ENCODE measurements around the gene NUMA1. TPM values are rescaled to one million over a fixed set of nuclear protein-coding genes. Genes with fewer than 3 reads are reported as not detected.

The NUMA1 gene
- total RNA-seq, 1 donor from 2014 or later = 289 TPM

- DNase-seq (ENCODE audit: low spot score in 2 of 2) = no peak
- Histone ChIP-seq H3K27ac (peak overlapping the region in 1 of 2 donors; percentile 5), H3K4me3 (no peak overlapping the region), H3K27me3 (no peaks in the 10 kb centered on the region), H3K4me1 (peaks cover 10 to 18% of the 10 kb centered on the region in 2 donors), H3K36me3 (peaks cover 27 to 32% of the 10 kb centered on the region in 2 donors), H3K9me3 (no peaks in the 10 kb centered on the region)
- intact Hi-C loops (cut with DNase I) = loop anchor here (5.0 kb wide), 1 partner anchor 137 kb away; no protein-coding TSS in a partner anchor
- no peak for TF ChIP-seq CTCF (IDR thresholded peaks at IDR 0.05)
Observed at GRCh38 chr11:72100009-72100408, 19.7 kb upstream of the NUMA1 start.

DNA sequence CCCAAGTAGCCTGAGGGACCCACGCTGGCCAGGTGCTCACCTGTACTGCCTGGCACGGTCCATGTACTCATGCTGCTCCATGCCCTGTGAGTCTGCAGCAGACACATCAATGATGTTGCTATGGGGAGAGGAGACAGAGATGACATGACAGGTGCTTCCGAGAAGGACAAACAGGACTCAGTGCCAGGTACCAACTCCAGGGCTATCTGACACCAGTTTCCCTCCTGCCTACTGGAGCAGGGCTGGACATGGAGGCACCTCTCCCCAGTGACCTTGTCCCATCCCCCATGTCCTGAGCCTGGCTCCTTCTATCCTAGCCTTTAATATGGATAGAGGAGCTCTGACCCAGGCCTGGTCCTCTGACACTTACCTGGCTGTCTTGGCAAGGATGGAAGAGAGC lies 18.4 kb upstream of the NUMA1 start:
- no peak overlapping the region for H3K4me3 ChIP-seq
- H3K27ac ChIP-seq = no peak overlapping the region

GRCh38 chr11:72091292-72091691 lies 10.9 kb upstream of the NUMA1 start:
- Histone ChIP-seq H3K27ac (no peak overlapping the region), H3K36me3 (peaks cover 0 to 33% of the 10 kb centered on the region in 2 donors), H3K4me1 (peaks cover 0 to 6% of the 10 kb centered on the region in 2 donors), H3K9me3 (no peaks in the 10 kb centered on the region), H3K27me3 (no peaks in the 10 kb centered on the region), H3K4me3 (no peak overlapping the region)
- TF ChIP-seq CTCF (IDR thresholded peaks at IDR 0.05) = peak; percentile 77 to 89 (median 87)
- intact Hi-C loops (cut with DNase I) = loop anchor here (1.0 to 2.0 kb wide), 2 partner anchors 66 to 114 kb away; no protein-coding TSS in a partner anchor
- peak; percentile 49 to 81 for DNase-seq (ENCODE audit: low spot score in 2 of 2)

More for the DNA sequence above, 18.4 kb upstream of the NUMA1 start:
- Histone ChIP-seq H3K36me3 (peaks cover 27 to 41% of the 10 kb centered on the region in 2 donors), H3K4me1 (peaks cover 10 to 16% of the 10 kb centered on the region in 2 donors), H3K9me3 (no peaks in the 10 kb centered on the region), H3K27me3 (no peaks in the 10 kb centered on the region)
- no peak for TF ChIP-seq CTCF (IDR thresholded peaks at IDR 0.05)
- DNase-seq (ENCODE audit: low spot score in 2 of 2) = no peak
- intact Hi-C loops (cut with DNase I) = no loop called here

- no peak for DNase-seq (ENCODE audit: low spot score in 2 of 2)
- intact Hi-C loops (cut with DNase I) = no loop called here
- no peak overlapping the region for H3K27ac ChIP-seq
- H3K36me3 ChIP-seq = peaks cover 0 to 16% of the 10 kb centered on the region in 2 donors
- no peaks in the 10 kb centered on the region for H3K27me3 ChIP-seq
- H3K4me3 ChIP-seq = no peak overlapping the region
- peaks cover 0 to 6% of the 10 kb centered on the region in 2 donors for H3K4me1 ChIP-seq
- TF ChIP-seq CTCF (IDR thresholded peaks at IDR 0.05) = no peak
- H3K9me3 ChIP-seq = no peaks in the 10 kb centered on the region
Observed at GRCh38 chr11:72088076-72088808, 7.9 kb upstream of the NUMA1 start.

- no peak overlapping the region for H3K4me3 ChIP-seq
- DNase-seq (ENCODE audit: low spot score in 2 of 2) = no peak
- no peak for TF ChIP-seq CTCF (IDR thresholded peaks at IDR 0.05)
- peaks cover 5 to 7% of the 10 kb centered on the region in 2 donors for H3K4me1 ChIP-seq
- intact Hi-C loops (cut with DNase I) = no loop called here
- H3K9me3 ChIP-seq = no peaks in the 10 kb centered on the region
- no peaks in the 10 kb centered on the region for H3K27me3 ChIP-seq
- no peak overlapping the region for H3K27ac ChIP-seq
- H3K36me3 ChIP-seq = peaks cover 0 to 12% of the 10 kb centered on the region in 2 donors
Observed at GRCh38 chr11:72085621-72086351, 5.4 kb upstream of the NUMA1 start.

Measured in ascending aorta (tissue), 2 donors.